ENCODE measurements around the gene MST1. TPM values are rescaled to one million over a fixed set of nuclear protein-coding genes. Genes with fewer than 3 reads are reported as not detected.

MST1 gene
- total and polyA plus RNA-seq, 9 of the 15 experiments (the other 6 are each of a cell fraction or from before 2014, with no cell fraction given), result 0.08 to 1.8 (median 0.40) TPM

DNA sequence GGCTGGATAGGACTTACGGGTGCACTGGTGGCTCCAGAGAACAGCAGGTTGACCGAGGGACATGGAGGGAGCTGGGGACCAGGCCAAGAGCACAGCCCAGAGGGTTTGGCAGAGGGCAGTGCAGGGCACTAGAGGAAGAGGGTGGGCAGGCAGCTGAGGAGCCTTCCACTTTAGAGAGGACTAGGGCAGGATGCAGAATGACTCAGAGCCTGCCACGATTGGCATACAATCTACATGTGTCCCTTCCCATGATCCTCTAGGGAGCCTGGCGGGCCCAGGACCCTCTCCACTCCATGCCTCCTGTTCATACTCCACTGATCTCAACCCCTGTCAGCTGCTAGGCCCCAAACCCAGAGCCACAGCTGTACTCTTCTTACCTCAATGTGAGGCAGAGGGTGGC is 29.5 kb downstream of the MST1 start:
- Histone ChIP-seq H3K79me2 (ENCODE audit: control insufficient read depth, insufficient read depth, low read length) (no peaks in the 10 kb centered on the region), H3K4me3 (no peak overlapping the region), H3K36me3 (ENCODE audit: control insufficient read depth, insufficient read depth, low read length) (no peaks in the 10 kb centered on the region), H3K9ac (ENCODE audit: insufficient read depth in 1 of 2, low read depth in 2 of 2, low read length in 2 of 2) (no peak overlapping the region), H3K27me3 (ENCODE audit: control insufficient read depth in 2 of 2, insufficient read depth in 2 of 2, low read length in 2 of 2) (no peaks in the 10 kb centered on the region), H4K20me1 (replicated peaks; ENCODE audit: control insufficient read depth, insufficient read depth, low read length) (no peaks in the 10 kb centered on the region), H2AFZ (ENCODE audit: low read depth, low read length) (no peak overlapping the region), H3K9me3 (replicated peaks; ENCODE audit: control insufficient read depth, insufficient read depth, low read depth, low read length) (no peaks in the 10 kb centered on the region), H3K4me2 (ENCODE audit: insufficient read depth, low read length) (no peak overlapping the region), H3K4me1 (replicated peaks in 1 of 2; ENCODE audit: control insufficient read depth in 2 of 2, insufficient read depth in 2 of 2, low read length in 2 of 2) (peaks cover 0 to 20% of the 10 kb centered on the region in 2 experiments; a peak in 2 of 5 replicates), H3K27ac (ENCODE audit: extremely low read depth, low read depth, low read length) (no peak overlapping the region), H3K9me1 (ENCODE audit: control insufficient read depth, insufficient read depth, low read length) (no peaks in the 10 kb centered on the region)
- WGBS (ENCODE audit: insufficient coverage, low coverage, missing lambda C conversion rate), result 37% methylated on average over 4 of the region's 4 CpGs
- POLR2A ChIA-PET, result interaction anchor here (0.6 to 0.8 kb wide), 3 partner anchors 9 to 16 kb away, joined by 3 read pairs; no protein-coding TSS in a partner anchor
- BruUV-seq (replicated peaks), result no TSS peak
- no peak for ATAC-seq
- intact Hi-C loops (cut with micrococcal nuclease) (no loop called here), in situ Hi-C loops (cut with MboI) (loop anchor here (10.0 kb wide), 1 partner anchor 95 kb away; no protein-coding TSS in a partner anchor)
- CTCF ChIA-PET (ENCODE audit: low intra/inter-chr PET ratio), result no interaction called here
- FAIRE-seq, result no peak
- no peak for DNase-seq (ENCODE audit: extremely low read depth in 1 of 4, low spot score in 3 of 4)
- no peak for TF ChIP-seq ZNF184 (CRISPR knock-in tag; IDR thresholded peaks at IDR 0.05)
- no peak for TF ChIP-seq TOE1 (IDR thresholded peaks at IDR 0.05; ENCODE audit: borderline replicate concordance)
- no peak for TF ChIP-seq TOE1 (CRISPR knock-in tag; IDR thresholded peaks at IDR 0.05; ENCODE audit: borderline replicate concordance, low read depth)
- TF ChIP-seq, protein P1, sequence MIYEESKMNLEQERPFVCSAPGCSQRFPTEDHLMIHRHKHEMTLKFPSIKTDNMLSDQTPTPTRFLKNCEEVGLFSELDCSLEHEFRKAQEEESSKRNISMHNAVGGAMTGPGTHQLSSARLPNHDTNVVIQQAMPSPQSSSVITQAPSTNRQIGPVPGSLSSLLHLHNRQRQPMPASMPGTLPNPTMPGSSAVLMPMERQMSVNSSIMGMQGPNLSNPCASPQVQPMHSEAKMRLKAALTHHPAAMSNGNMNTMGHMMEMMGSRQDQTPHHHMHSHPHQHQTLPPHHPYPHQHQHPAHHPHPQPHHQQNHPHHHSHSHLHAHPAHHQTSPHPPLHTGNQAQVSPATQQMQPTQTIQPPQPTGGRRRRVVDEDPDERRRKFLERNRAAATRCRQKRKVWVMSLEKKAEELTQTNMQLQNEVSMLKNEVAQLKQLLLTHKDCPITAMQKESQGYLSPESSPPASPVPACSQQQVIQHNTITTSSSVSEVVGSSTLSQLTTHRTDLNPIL (CRISPR knock-in tag; IDR thresholded peaks at IDR 0.05), result no peak
- no peak for TF ChIP-seq ZFP1 (CRISPR knock-in tag; IDR thresholded peaks at IDR 0.05)
- TF ChIP-seq, protein P2, sequence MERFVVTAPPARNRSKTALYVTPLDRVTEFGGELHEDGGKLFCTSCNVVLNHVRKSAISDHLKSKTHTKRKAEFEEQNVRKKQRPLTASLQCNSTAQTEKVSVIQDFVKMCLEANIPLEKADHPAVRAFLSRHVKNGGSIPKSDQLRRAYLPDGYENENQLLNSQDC (CRISPR knock-in tag; IDR thresholded peaks at IDR 0.05), result no peak
- TF ChIP-seq SRSF7 (optimal IDR thresholded peaks at IDR 0.05; ENCODE audit: low read depth, low read length), result no peak
- TF ChIP-seq ZNF316 (IDR thresholded peaks at IDR 0.05), result no peak
- no peak for TF ChIP-seq ARHGAP35 (IDR thresholded peaks at IDR 0.05; ENCODE audit: partially characterized antibody)
